Epithelial cell of umbilical artery (primary cell): ENCODE measurements around the gene KRT25. TPM values are rescaled to one million over a fixed set of nuclear protein-coding genes. Genes with fewer than 3 reads are reported as not detected.

ENCODE experiments used
- total RNA-seq: library from RNA; depleted of rRNA; stranded (reverse); fragments of >200 nt; gene quantifications from 2 replicates; pipeline ENCODE4 v1.2.3, GENCODE V29; 2014

The KRT25 gene, protein sequence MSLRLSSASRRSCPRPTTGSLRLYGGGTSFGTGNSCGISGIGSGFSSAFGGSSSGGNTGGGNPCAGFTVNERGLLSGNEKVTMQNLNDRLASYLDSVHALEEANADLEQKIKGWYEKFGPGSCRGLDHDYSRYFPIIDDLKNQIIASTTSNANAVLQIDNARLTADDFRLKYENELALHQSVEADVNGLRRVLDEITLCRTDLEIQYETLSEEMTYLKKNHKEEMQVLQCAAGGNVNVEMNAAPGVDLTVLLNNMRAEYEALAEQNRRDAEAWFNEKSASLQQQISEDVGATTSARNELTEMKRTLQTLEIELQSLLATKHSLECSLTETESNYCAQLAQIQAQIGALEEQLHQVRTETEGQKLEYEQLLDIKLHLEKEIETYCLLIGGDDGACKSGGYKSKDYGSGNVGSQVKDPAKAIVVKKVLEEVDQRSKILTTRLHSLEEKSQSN
- not detected in 2 replicates for total RNA-seq

GRCh38 chr17:40755231-40755630, at the start of gene KRT25:
KRT25 (minus strand) TSS chr17:40755331; CDS start chr17:40755271, 60 bp downstream.

GRCh38 chr17:40799859-40800258, 44.7 kb upstream of the KRT25 start, which contains the start of gene KRT28:
KRT28 (minus strand) TSS chr17:40799959; CDS start chr17:40799893, 66 bp downstream.

DNA sequence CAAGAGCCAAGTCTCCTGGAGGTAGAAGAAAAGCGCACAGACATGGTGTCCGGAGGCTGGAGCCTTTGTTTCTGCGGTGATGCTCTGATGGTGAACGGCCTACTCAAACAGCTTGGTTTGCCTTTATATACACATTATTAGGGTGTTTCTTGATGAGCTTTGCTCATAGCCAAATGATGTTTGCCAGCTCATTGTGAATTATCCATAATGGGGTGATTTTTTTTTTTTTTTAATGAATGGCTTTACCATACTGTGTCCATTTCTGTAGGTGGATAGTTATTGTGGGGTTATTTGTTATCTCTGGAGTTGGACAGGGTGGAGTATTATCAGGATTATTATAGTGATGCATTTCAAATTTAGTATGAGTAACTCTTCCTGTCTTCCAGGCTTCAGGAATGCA, 27.3 kb upstream of the KRT25 start, which contains the start of gene KRT27:
KRT27 (minus strand) TSS at position 101 of the 400 bp plus-strand sequence; CDS start at position 44, 57 bp downstream.

GRCh38 chr17:40772101-40772500, 17.0 kb upstream of the KRT25 start, which contains the start of gene KRT26:
KRT26 (minus strand) TSS chr17:40772201; CDS start chr17:40772113, 88 bp downstream.

DNA sequence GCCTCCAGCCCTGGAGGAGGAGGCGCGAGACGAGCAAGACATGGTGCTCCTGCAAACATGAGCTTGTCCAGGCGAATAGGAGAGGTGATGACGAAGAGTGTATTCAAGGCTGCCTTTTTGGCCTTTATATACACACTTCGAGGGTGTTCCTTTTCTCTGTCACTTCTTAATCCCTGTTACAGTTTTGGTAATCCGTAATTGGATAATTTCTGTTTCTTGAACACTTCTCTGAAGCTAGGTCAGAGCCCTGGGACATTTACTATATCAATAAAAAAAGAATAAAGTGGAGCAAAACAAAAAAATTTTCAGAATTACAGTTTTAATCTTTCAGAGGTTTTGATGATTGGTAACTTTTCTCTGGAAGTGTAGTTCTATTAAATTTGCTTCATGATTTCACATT, 51.5 kb downstream of the KRT25 start, which contains the start of gene KRT24:
KRT24 (minus strand) TSS at position 101 of the 400 bp plus-strand sequence; CDS start at position 42, 59 bp downstream.

Other genes with a start within 250 kb of the KRT25 start
- gene CCR7, start 189.9 kb downstream of the KRT25 start, total RNA-seq = not detected in 2 replicates
- 71.5 and 90.7 TPM in 2 replicates for gene SMARCE1, start 107.5 kb downstream of the KRT25 start, total RNA-seq
- gene KRT222, start 90.2 kb downstream of the KRT25 start, total RNA-seq = not detected in 2 replicates
- gene KRT24, start 51.6 kb downstream of the KRT25 start, total RNA-seq = not detected in 2 replicates
- not detected in 2 replicates for gene KRT26, start 16.9 kb upstream of the KRT25 start, total RNA-seq
- gene KRT27, start 27.2 kb upstream of the KRT25 start, total RNA-seq = not detected in 2 replicates
- not detected in 2 replicates for gene KRT28, start 44.6 kb upstream of the KRT25 start, total RNA-seq
- gene KRT10, start 67.3 kb upstream of the KRT25 start, total RNA-seq = 6.1 and 7.8 TPM in 2 replicates
- not detected in 2 replicates for gene KRT12, start 111.9 kb upstream of the KRT25 start, total RNA-seq
- not detected in 2 replicates for gene KRT20, start 129.9 kb upstream of the KRT25 start, total RNA-seq
- gene KRT23, start 182.3 kb upstream of the KRT25 start, total RNA-seq = not detected in 2 replicates
- not detected in 2 replicates for gene KRT39, start 211.6 kb upstream of the KRT25 start, total RNA-seq
- not detected in 2 replicates for gene KRT40, start 229.0 kb upstream of the KRT25 start, total RNA-seq
- not detected in 2 replicates for gene KRTAP3-3, start 238.8 kb upstream of the KRT25 start, total RNA-seq
- gene KRTAP3-2, start 244.6 kb upstream of the KRT25 start, total RNA-seq = not detected in 2 replicates